Mucosa of rectum (tissue), 2 donors: ENCODE results near the gene ESR2.
"Not testable (repeated sequence)": the region's sequence is repeated elsewhere in the genome, so short reads cannot be mapped to it uniquely, and the experiment has no call there.

Source experiments
- H3K27ac ChIP-seq, 2 donors: one replicate each; pipeline ENCODE4 v1.7.0; 2013; ENCODE audit warnings: inconsistent platforms in 2 of 2, low read depth in 2 of 2, low read length in 2 of 2
- H3K27me3 ChIP-seq, 2 donors: one replicate each; pipeline ENCODE4 v1.7.0; 2013; ENCODE audit warnings: low read length in 2 of 2; ENCODE audit not compliant: control insufficient read depth in 2 of 2, insufficient read depth in 2 of 2
- H3K36me3 ChIP-seq, 2 donors: one replicate each; pipeline ENCODE4 v1.7.0; 2013; ENCODE audit warnings: low read length in 2 of 2; ENCODE audit not compliant: control insufficient read depth in 2 of 2, insufficient read depth in 2 of 2
- H3K4me1 ChIP-seq, 2 donors: one replicate each; pipeline ENCODE4 v1.7.0; 2013; ENCODE audit warnings: low read length in 2 of 2, mild to moderate bottlenecking in 1 of 2; ENCODE audit not compliant: control insufficient read depth in 2 of 2, insufficient read depth in 2 of 2
- H3K4me3 ChIP-seq, 2 donors: one replicate each; pipeline ENCODE4 v1.7.0; 2013; ENCODE audit warnings: low read length in 2 of 2
- H3K9ac ChIP-seq, 2 donors: one replicate each; pipeline ENCODE4 v1.7.0; 2013; ENCODE audit warnings: low read length in 2 of 2, low read depth in 1 of 2, mild to moderate bottlenecking in 1 of 2
- H3K9me3 ChIP-seq, 2 donors: one replicate each; pipeline ENCODE4 v1.7.0; 2013; ENCODE audit warnings: low read length in 2 of 2; ENCODE audit not compliant: control insufficient read depth in 2 of 2
- donor health status: healthy.
- donor health status: Normal muscosa, but diverticular disease.

ESR2 gene

DNA sequence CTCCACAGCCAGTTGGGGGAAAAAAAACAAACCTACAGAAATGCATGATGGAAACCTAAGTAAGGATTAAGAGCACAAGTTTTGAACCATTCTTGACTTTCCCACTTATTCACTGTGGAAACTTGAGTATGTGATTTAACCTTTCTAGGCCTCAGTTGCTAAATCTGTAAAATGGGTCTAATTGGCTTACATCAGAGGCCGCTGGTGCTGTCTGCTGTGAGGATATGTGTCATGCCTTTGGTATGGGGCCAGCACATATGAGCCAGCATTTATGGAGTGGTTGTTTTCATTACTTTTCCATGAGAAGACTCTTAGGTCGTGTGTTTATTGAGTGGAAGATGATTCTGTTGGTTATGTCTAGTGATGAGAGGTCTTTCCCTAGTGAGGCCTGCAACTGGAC, 102.4 kb downstream of the ESR2 start:
- peaks cover 36 to 51% of the 10 kb centered on the region in 2 donors for H3K36me3 ChIP-seq

GRCh38 chr14:64190974-64191502, 103.1 kb downstream of the ESR2 start:
- Histone ChIP-seq H3K27ac (no peak overlapping the region), H3K9me3 (no peaks in the 10 kb centered on the region), H3K27me3 (no peaks in the 10 kb centered on the region), H3K4me3 (no peak overlapping the region), H3K36me3 (peaks cover 43 to 54% of the 10 kb centered on the region in 2 donors), H3K9ac (no peak overlapping the region), H3K4me1 (no peaks in the 10 kb centered on the region)

More for the DNA sequence above, 102.4 kb downstream of the ESR2 start:
- H3K27ac ChIP-seq = no peak overlapping the region
- no peaks in the 10 kb centered on the region for H3K4me1 ChIP-seq
- H3K9me3 ChIP-seq = no peaks in the 10 kb centered on the region
- no peak overlapping the region for H3K4me3 ChIP-seq
- H3K9ac ChIP-seq = no peak overlapping the region
- H3K27me3 ChIP-seq = no peaks in the 10 kb centered on the region

DNA sequence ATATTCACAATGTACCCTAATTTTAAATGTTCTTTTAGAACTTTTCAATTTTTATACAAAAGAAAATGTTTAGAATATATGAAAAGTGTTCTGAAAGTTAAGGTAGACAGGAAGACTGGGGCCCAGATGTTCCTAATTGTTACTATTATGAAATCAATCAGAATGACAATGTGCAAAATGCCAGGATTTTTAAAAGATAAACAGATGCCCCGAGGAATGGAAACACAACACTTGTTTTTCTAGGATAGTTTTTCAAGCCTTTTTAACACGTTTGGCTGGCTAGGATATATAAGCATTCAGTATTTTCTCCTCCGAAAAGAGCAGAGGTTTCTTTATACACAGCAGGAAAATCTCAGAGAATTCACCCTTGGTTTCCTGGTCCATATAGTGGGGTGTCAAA, 106.8 kb downstream of the ESR2 start:
- Histone ChIP-seq H3K9me3 (no peaks in the 10 kb centered on the region), H3K4me1 (no peaks in the 10 kb centered on the region), H3K27me3 (no peaks in the 10 kb centered on the region), H3K36me3 (peaks cover 44 to 52% of the 10 kb centered on the region in 2 donors), H3K4me3 (no peak overlapping the region), H3K9ac (no peak overlapping the region), H3K27ac (no peak overlapping the region)

GRCh38 chr14:64186231-64187129, 107.7 kb downstream of the ESR2 start:
- no peak overlapping the region for H3K4me3 ChIP-seq
- no peaks in the 10 kb centered on the region for H3K27me3 ChIP-seq
- H3K4me1 ChIP-seq = no peaks in the 10 kb centered on the region
- peaks cover 39 to 51% of the 10 kb centered on the region in 2 donors for H3K36me3 ChIP-seq
- H3K9me3 ChIP-seq = no peaks in the 10 kb centered on the region
- no peak overlapping the region for H3K27ac ChIP-seq
- no peak overlapping the region for H3K9ac ChIP-seq

DNA sequence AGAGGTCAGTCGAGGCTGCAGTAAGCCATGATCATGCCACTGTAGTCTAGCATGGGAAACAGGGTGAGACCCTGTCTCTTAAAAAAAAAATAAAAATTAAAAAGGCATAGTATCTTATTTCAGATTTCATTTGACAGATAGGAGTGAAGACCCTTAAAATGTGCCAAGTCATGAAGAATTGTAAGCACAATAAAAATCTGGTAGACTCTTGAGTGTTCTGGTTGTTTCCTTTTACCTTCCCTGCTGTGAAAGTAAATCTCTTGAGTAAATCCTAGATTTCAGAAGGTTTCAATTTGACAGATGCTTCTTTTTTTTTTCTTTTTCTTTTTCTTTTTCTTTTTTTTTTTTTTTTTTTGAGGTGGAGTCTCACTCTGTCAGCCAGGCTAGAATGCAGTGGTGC, 109.0 kb downstream of the ESR2 start:
- H3K27me3 ChIP-seq = no peaks in the 10 kb centered on the region
- H3K9me3 ChIP-seq = no peaks in the 10 kb centered on the region
- H3K36me3 ChIP-seq = peaks cover 38 to 44% of the 10 kb centered on the region in 2 donors
- no peak overlapping the region for H3K9ac ChIP-seq
- H3K27ac ChIP-seq = no peak overlapping the region
- no peaks in the 10 kb centered on the region for H3K4me1 ChIP-seq
- H3K4me3 ChIP-seq = no peak overlapping the region

DNA sequence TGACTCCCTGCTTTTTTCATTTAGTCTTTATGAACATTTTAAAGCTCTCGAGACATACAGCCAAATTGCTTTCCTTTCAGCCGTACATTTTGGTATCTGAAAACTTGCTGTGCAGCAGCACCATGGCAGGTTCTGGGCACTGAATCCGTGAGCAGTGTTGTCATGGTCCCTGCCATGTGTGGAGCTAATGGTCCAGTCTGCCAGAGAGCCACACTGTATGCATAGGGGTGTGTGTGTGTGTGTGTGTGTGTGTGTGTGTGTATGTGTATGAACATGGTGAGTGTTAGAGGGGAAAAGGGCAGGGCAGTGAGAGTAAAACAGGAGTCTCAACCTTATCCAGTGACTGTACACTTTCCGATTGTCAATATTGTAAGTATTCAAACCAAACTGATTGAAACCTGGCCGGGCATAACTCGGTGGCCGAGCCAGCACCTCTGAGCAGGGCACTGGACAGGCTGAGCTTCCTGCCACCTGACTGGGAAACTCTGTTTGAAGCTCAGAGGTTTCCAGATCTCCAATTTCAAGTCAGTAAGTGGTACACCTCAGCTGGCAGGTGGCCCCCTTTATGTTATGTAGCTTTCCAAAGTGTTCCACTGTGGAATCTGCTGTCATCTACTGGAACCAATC, 110.0 kb downstream of the ESR2 start:
- no peaks in the 10 kb centered on the region for H3K27me3 ChIP-seq
- peaks cover 30 to 39% of the 10 kb centered on the region in 2 donors for H3K36me3 ChIP-seq
- no peak overlapping the region for H3K4me3 ChIP-seq
- no peak overlapping the region for H3K9ac ChIP-seq
- H3K4me1 ChIP-seq = no peaks in the 10 kb centered on the region
- no peaks in the 10 kb centered on the region for H3K9me3 ChIP-seq
- H3K27ac ChIP-seq = no peak overlapping the region

DNA sequence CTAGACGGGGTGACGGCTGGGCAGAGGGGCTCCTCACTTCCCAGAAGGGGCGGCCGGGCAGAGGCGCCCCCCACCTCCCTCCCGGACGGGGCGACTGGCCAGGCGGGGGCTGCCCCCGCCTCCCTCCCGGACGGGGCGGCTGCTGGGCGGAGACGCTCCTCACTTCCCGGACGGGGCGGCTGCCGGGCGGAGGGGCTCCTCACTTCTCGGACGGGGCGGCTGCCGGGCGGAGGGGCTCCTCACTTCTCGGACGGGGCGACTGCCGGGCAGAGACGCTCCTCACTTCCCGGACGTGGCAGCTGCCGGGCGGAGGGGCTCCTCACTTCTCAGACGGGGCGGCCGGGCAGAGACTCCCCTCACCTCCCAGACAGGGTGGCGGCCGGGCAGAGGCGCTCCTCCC, 111.3 kb downstream of the ESR2 start:
- H3K4me3 ChIP-seq, H3K9ac ChIP-seq, H3K4me1 ChIP-seq, H3K9me3 ChIP-seq, H3K27ac ChIP-seq, H3K27me3 ChIP-seq: not testable (repeated sequence)
- peaks cover 20 to 35% of the 10 kb centered on the region in 2 donors for H3K36me3 ChIP-seq

DNA sequence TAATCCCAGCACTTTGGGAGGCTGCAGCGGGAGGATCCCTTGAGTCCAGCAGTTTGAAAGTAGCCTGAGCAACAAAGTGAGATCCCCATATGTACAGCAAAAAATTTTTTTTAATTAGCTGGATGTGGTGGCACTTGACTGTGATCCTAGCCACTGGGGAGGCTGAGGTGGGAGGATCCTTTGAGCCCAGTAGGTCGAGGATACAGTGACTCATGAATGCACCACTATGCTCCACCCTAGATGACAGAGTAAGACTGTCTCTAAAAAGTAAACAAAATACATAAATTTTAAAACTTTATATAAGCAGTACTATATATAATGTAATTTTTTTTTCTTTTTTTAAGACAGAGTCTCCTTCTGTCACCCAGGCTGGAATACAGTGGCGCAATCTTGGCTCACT, 115.4 kb downstream of the ESR2 start:
- Histone ChIP-seq H3K4me3 (no peak overlapping the region), H3K27ac (no peak overlapping the region), H3K4me1 (no peaks in the 10 kb centered on the region), H3K9ac (no peak overlapping the region), H3K9me3 (no peaks in the 10 kb centered on the region), H3K36me3 (peaks cover 22 to 42% of the 10 kb centered on the region in 2 donors), H3K27me3 (no peaks in the 10 kb centered on the region)

- H3K27me3 ChIP-seq = no peaks in the 10 kb centered on the region
- H3K9me3 ChIP-seq = no peaks in the 10 kb centered on the region
- H3K4me3 ChIP-seq = no peak overlapping the region
- H3K9ac ChIP-seq = no peak overlapping the region
- H3K27ac ChIP-seq = no peak overlapping the region
- no peaks in the 10 kb centered on the region for H3K4me1 ChIP-seq
- H3K36me3 ChIP-seq = peaks cover 34 to 49% of the 10 kb centered on the region in 2 donors
Observed at GRCh38 chr14:64176330-64176729, 117.8 kb downstream of the ESR2 start.
